HEK293 (cell line): Measurements from ENCODE around the gene LILRB3.

Source experiments
- AEBP2 ChIP-seq: fragments of 450-650 bp; formaldehyde crosslinking; IDR thresholded peaks from 2 replicates; pipeline ENCODE4 v1.5.1; 2016; ENCODE audit warnings: missing biosample characterization, missing genetic modification characterization, borderline replicate concordance
- BCL11B ChIP-seq: fragments of 450-650 bp; formaldehyde crosslinking; IDR thresholded peaks from 2 replicates; pipeline ENCODE4 v1.5.1; 2016; ENCODE audit warnings: low read depth, missing biosample characterization, missing genetic modification characterization
- KLF16 ChIP-seq: fragments of 450-650 bp; formaldehyde crosslinking; IDR thresholded peaks from 2 replicates; pipeline ENCODE4 v1.5.1; 2017; ENCODE audit warnings: missing biosample characterization, missing genetic modification characterization
- KLF9 ChIP-seq: fragments of 450-650 bp; formaldehyde crosslinking; IDR thresholded peaks from 2 replicates; pipeline ENCODE4 v1.5.1; 2016; ENCODE audit warnings: missing biosample characterization, missing genetic modification characterization, low read depth
- SP2 ChIP-seq: fragments of 450-650 bp; formaldehyde crosslinking; IDR thresholded peaks from 2 replicates; pipeline ENCODE4 v1.5.1; 2016; ENCODE audit warnings: missing biosample characterization, missing genetic modification characterization
- WT1 ChIP-seq: fragments of 450-650 bp; formaldehyde crosslinking; IDR thresholded peaks from 2 replicates; pipeline ENCODE4 v1.5.1; 2016; ENCODE audit warnings: missing biosample characterization, missing genetic modification characterization
- ZBTB1 ChIP-seq: fragments of 450-650 bp; formaldehyde crosslinking; IDR thresholded peaks from 2 replicates; pipeline ENCODE4 v1.5.1; 2016; ENCODE audit warnings: missing biosample characterization, missing genetic modification characterization
- ZBTB44 ChIP-seq: fragments of 450-650 bp; IDR thresholded peaks from 2 replicates; pipeline ENCODE4 v1.5.1; 2018; ENCODE audit warnings: missing biosample characterization, mild to moderate bottlenecking, missing genetic modification characterization
- ZFP69B ChIP-seq: fragments of 450-650 bp; formaldehyde crosslinking; IDR thresholded peaks from 2 replicates; pipeline ENCODE4 v1.5.1; 2016; ENCODE audit warnings: missing biosample characterization, missing genetic modification characterization
- ZNF16 ChIP-seq: fragments of 450-650 bp; formaldehyde crosslinking; IDR thresholded peaks from 2 replicates; pipeline ENCODE4 v1.5.1; 2016; ENCODE audit warnings: low read depth, missing biosample characterization, missing genetic modification characterization
- ZNF23 ChIP-seq: fragments of 450-650 bp; formaldehyde crosslinking; IDR thresholded peaks from 2 replicates; pipeline ENCODE4 v1.5.1; 2016; ENCODE audit warnings: missing biosample characterization, missing genetic modification characterization, borderline replicate concordance
- ZNF354C ChIP-seq: fragments of 450-650 bp; formaldehyde crosslinking; IDR thresholded peaks from 2 replicates; pipeline ENCODE4 v1.5.1; 2016; ENCODE audit warnings: missing biosample characterization, missing genetic modification characterization, low read depth, borderline replicate concordance
- ZNF37A ChIP-seq: fragments of 450-650 bp; IDR thresholded peaks from 2 replicates; pipeline ENCODE4 v1.5.1; 2018; ENCODE audit warnings: missing biosample characterization, missing genetic modification characterization
- ZNF473 ChIP-seq: fragments of 450-650 bp; formaldehyde crosslinking; IDR thresholded peaks from 2 replicates; pipeline ENCODE4 v1.5.1; 2017; ENCODE audit warnings: missing biosample characterization, missing genetic modification characterization
- ZNF514 ChIP-seq: fragments of 450-650 bp; formaldehyde crosslinking; IDR thresholded peaks from 2 replicates; pipeline ENCODE4 v1.5.1; 2016; ENCODE audit warnings: missing biosample characterization, missing genetic modification characterization
- ZNF530 ChIP-seq: fragments of 450-650 bp; formaldehyde crosslinking; IDR thresholded peaks from 2 replicates; pipeline ENCODE4 v1.5.1; 2016; ENCODE audit warnings: low read depth, missing biosample characterization, missing genetic modification characterization
- ZNF555 ChIP-seq: fragments of 450-650 bp; formaldehyde crosslinking; conservative IDR thresholded peaks from 2 replicates; pipeline ENCODE4 v1.5.1; 2017; ENCODE audit warnings: missing biosample characterization, mild to moderate bottlenecking, missing genetic modification characterization, inconsistent platforms
- ZNF600 ChIP-seq: fragments of 450-650 bp; formaldehyde crosslinking; IDR thresholded peaks from 2 replicates; pipeline ENCODE4 v1.5.1; 2016; ENCODE audit warnings: missing biosample characterization, missing genetic modification characterization
- ZNF654 ChIP-seq: fragments of 450-650 bp; formaldehyde crosslinking; IDR thresholded peaks from 2 replicates; pipeline ENCODE4 v1.5.1; 2016; ENCODE audit warnings: low read depth, missing biosample characterization, missing genetic modification characterization
- ZNF830 ChIP-seq: fragments of 450-650 bp; IDR thresholded peaks from 2 replicates; pipeline ENCODE4 v1.5.0; 2018; ENCODE audit warnings: missing biosample characterization, missing genetic modification characterization, low read depth, mild to moderate bottlenecking, moderate library complexity
- ZNF837 ChIP-seq: fragments of 450-650 bp; formaldehyde crosslinking; IDR thresholded peaks from 2 replicates; pipeline ENCODE4 v1.5.1; 2016; ENCODE audit warnings: missing biosample characterization, missing genetic modification characterization
- TF ChIP-seq, protein P1 (sequence below): fragments of 450-650 bp; formaldehyde crosslinking; IDR thresholded peaks from 2 replicates; pipeline ENCODE4 v1.5.1; 2016; ENCODE audit warnings: missing biosample characterization, missing genetic modification characterization
- TF ChIP-seq, protein P2 (sequence below): fragments of 450-650 bp; formaldehyde crosslinking; IDR thresholded peaks from 2 replicates; pipeline ENCODE4 v1.5.1; 2016; ENCODE audit warnings: missing biosample characterization, missing genetic modification characterization
- TF ChIP-seq, protein P3 (sequence below): fragments of 450-650 bp; formaldehyde crosslinking; IDR thresholded peaks from 2 replicates; pipeline ENCODE4 v1.5.1; 2016; ENCODE audit warnings: missing biosample characterization, missing genetic modification characterization, borderline replicate concordance
- TF ChIP-seq, protein P4 (sequence below): fragments of 450-650 bp; formaldehyde crosslinking; optimal IDR thresholded peaks from 2 replicates; pipeline ENCODE3; 2016; ENCODE audit warnings: missing biosample characterization, mild to moderate bottlenecking, missing genetic modification characterization
- TF ChIP-seq, protein P5 (sequence below): fragments of 450-650 bp; formaldehyde crosslinking; IDR thresholded peaks from 2 replicates; pipeline ENCODE4 v1.5.1; 2016; ENCODE audit warnings: missing biosample characterization, missing genetic modification characterization

Gene LILRB3

GRCh38 chr19:54231077-54231931, 8.5 kb upstream of the LILRB3 start (continued):
- TF ChIP-seq ZFP69B (tag by site-specific recombination) (no peak), ZNF23 (tag by site-specific recombination) (no peak), ZNF530 (no peak), ZNF830 (tag by site-specific recombination) (no peak), SP2 (tag by site-specific recombination) (no peak), BCL11B (tag by site-specific recombination) (no peak), ZNF514 (tag by site-specific recombination) (no peak), ZNF837 (tag by site-specific recombination) (no peak), ZNF473 (tag by site-specific recombination) (no peak), ZBTB44 (tag by site-specific recombination) (no peak), ZNF600 (tag by site-specific recombination) (no peak), ZBTB1 (tag by site-specific recombination) (no peak), ZNF354C (tag by site-specific recombination) (no peak), AEBP2 (tag by site-specific recombination) (no peak), ZNF654 (tag by site-specific recombination) (peak; percentile 84), KLF9 (tag by site-specific recombination) (no peak; the same call in 1 of the 2 replicates), KLF16 (tag by site-specific recombination) (no peak), ZNF555 (no peak), WT1 (tag by site-specific recombination) (no peak), ZNF37A (tag by site-specific recombination) (no peak), ZNF16 (tag by site-specific recombination) (no peak)
- TF ChIP-seq, protein P1, sequence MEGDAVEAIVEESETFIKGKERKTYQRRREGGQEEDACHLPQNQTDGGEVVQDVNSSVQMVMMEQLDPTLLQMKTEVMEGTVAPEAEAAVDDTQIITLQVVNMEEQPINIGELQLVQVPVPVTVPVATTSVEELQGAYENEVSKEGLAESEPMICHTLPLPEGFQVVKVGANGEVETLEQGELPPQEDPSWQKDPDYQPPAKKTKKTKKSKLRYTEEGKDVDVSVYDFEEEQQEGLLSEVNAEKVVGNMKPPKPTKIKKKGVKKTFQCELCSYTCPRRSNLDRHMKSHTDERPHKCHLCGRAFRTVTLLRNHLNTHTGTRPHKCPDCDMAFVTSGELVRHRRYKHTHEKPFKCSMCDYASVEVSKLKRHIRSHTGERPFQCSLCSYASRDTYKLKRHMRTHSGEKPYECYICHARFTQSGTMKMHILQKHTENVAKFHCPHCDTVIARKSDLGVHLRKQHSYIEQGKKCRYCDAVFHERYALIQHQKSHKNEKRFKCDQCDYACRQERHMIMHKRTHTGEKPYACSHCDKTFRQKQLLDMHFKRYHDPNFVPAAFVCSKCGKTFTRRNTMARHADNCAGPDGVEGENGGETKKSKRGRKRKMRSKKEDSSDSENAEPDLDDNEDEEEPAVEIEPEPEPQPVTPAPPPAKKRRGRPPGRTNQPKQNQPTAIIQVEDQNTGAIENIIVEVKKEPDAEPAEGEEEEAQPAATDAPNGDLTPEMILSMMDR (tag by site-specific recombination), result peak; percentile 95
- TF ChIP-seq, protein P2, sequence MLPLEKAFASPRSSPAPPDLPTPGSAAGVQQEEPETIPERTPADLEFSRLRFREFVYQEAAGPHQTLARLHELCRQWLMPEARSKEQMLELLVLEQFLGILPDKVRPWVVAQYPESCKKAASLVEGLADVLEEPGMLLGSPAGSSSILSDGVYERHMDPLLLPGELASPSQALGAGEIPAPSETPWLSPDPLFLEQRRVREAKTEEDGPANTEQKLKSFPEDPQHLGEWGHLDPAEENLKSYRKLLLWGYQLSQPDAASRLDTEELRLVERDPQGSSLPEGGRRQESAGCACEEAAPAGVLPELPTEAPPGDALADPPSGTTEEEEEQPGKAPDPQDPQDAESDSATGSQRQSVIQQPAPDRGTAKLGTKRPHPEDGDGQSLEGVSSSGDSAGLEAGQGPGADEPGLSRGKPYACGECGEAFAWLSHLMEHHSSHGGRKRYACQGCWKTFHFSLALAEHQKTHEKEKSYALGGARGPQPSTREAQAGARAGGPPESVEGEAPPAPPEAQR, result no peak
- TF ChIP-seq, protein P3, sequence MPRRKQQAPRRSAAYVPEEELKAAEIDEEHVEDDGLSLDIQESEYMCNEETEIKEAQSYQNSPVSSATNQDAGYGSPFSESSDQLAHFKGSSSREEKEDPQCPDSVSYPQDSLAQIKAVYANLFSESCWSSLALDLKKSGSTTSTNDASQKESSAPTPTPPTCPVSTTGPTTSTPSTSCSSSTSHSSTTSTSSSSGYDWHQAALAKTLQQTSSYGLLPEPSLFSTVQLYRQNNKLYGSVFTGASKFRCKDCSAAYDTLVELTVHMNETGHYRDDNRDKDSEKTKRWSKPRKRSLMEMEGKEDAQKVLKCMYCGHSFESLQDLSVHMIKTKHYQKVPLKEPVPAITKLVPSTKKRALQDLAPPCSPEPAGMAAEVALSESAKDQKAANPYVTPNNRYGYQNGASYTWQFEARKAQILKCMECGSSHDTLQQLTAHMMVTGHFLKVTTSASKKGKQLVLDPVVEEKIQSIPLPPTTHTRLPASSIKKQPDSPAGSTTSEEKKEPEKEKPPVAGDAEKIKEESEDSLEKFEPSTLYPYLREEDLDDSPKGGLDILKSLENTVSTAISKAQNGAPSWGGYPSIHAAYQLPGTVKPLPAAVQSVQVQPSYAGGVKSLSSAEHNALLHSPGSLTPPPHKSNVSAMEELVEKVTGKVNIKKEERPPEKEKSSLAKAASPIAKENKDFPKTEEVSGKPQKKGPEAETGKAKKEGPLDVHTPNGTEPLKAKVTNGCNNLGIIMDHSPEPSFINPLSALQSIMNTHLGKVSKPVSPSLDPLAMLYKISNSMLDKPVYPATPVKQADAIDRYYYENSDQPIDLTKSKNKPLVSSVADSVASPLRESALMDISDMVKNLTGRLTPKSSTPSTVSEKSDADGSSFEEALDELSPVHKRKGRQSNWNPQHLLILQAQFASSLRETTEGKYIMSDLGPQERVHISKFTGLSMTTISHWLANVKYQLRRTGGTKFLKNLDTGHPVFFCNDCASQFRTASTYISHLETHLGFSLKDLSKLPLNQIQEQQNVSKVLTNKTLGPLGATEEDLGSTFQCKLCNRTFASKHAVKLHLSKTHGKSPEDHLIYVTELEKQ (tag by site-specific recombination), result no peak
- TF ChIP-seq, protein P4, sequence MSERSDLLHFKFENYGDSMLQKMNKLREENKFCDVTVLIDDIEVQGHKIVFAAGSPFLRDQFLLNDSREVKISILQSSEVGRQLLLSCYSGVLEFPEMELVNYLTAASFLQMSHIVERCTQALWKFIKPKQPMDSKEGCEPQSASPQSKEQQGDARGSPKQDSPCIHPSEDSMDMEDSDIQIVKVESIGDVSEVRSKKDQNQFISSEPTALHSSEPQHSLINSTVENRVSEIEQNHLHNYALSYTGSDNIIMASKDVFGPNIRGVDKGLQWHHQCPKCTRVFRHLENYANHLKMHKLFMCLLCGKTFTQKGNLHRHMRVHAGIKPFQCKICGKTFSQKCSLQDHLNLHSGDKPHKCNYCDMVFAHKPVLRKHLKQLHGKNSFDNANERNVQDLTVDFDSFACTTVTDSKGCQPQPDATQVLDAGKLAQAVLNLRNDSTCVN, result no peak
- TF ChIP-seq, protein P5, sequence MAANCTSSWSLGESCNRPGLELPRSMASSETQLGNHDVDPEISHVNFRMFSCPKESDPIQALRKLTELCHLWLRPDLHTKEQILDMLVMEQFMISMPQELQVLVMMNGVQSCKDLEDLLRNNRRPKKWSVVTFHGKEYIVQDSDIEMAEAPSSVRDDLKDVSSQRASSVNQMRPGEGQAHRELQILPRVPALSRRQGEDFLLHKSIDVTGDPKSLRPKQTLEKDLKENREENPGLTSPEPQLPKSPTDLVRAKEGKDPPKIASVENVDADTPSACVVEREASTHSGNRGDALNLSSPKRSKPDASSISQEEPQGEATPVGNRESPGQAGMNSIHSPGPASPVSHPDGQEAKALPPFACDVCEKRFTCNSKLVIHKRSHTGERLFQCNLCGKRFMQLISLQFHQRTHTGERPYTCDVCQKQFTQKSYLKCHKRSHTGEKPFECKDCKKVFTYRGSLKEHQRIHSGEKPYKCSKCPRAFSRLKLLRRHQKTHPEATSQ (tag by site-specific recombination), result no peak
